GM12878 (cell line): Measurements from ENCODE around the gene GFM1. TPM values are rescaled to one million over a fixed set of nuclear protein-coding genes. Genes with fewer than 3 reads are reported as not detected.

Source experiments
- ATAC-seq: fragments of 200-7000 bp; cut with Tn5 transposase; 3 replicates; pipeline ENCODE4 v1.9.1; 2020; ENCODE audit warnings: mild to moderate bottlenecking, moderate library complexity
- BruUV-seq: library from RNA; stranded (reverse); fragments of 400-500 nt; replicated peaks from 2 replicates; lab custom pipeline; 2021; lab: Mats Ljungman, UMichigan
- CTCF ChIA-PET: fragments of 300-600 bp; sonication (Branson Sonifier 250); formaldehyde crosslinking; extraction: SDS; loops from one replicate; lab custom pipeline; 2021; ENCODE audit warnings: inconsistent platforms; lab: Yijun Ruan, JAX
- POLR2A ChIA-PET: fragments of 350-600 bp; formaldehyde crosslinking; extraction: SDS; loops from one replicate; lab custom pipeline; 2021; ENCODE audit warnings: inconsistent platforms; lab: Charles Lee
- RAD21 ChIA-PET: fragments of 300-600 bp; sonication (Branson Sonifier 250); formaldehyde crosslinking; loops from one replicate; lab custom pipeline; 2023; ENCODE audit warnings: antibody characterized with exemption; ENCODE audit not compliant: unreplicated experiment; lab: Charles Lee
- SMC1A ChIA-PET: fragments of 300-600 bp; sonication (Branson Sonifier 250); formaldehyde crosslinking; loops from one replicate; lab custom pipeline; 2023; ENCODE audit not compliant: unreplicated experiment, uncharacterized antibody; lab: Charles Lee
- DNase-seq: peaks from one replicate; pipeline ENCODE4 v3.0.0-alpha.2; 2011; ENCODE audit warnings: low read depth, low spot score
- FAIRE-seq: peaks from 3 replicates; lab custom pipeline; 2011; peaks lifted over from hg19 to GRCh38; lab: Jason Lieb, UNC
- H2AFZ ChIP-seq: 2 replicates; pipeline ENCODE4 v1.6.0; 2011; ENCODE audit warnings: low read depth, low read length, control low read depth; ENCODE audit not compliant: control insufficient read depth
- H3K27ac ChIP-seq: 2 replicates; pipeline ENCODE4 v1.5.1; 2011; ENCODE audit warnings: control low read depth; ENCODE audit not compliant: control insufficient read depth, insufficient read depth
- H3K27me3 ChIP-seq, 2 experiments: replicated peaks in 1 of 2; 2 replicates each; pipeline versions ENCODE4 v1.6.0 to v1.6.1; 2011; ENCODE audit warnings: low read length in 1 of 2; ENCODE audit not compliant: control insufficient read depth in 2 of 2, insufficient read depth in 2 of 2
- H3K36me3 ChIP-seq, 2 experiments: 2 replicates each; pipeline ENCODE4 v1.5.1; 2011; ENCODE audit warnings: low read length in 1 of 2; ENCODE audit not compliant: control insufficient read depth in 2 of 2, insufficient read depth in 2 of 2
- H3K4me1 ChIP-seq: 2 replicates; pipeline ENCODE4 v1.6.1; 2011; ENCODE audit warnings: mild to moderate bottlenecking, low read length, moderate library complexity, mixed read lengths; ENCODE audit not compliant: control insufficient read depth, insufficient read depth
- H3K4me2 ChIP-seq: 2 replicates; pipeline ENCODE4 v1.6.0; 2011; ENCODE audit warnings: control low read depth; ENCODE audit not compliant: control insufficient read depth, insufficient read depth
- H3K4me3 ChIP-seq: fragments of 200-600 bp; sonication (generic); 2 replicates; pipeline ENCODE4 v1.5.1; 2016
- H3K79me2 ChIP-seq: 2 replicates; pipeline ENCODE4 v1.6.0; 2011; ENCODE audit warnings: low read length; ENCODE audit not compliant: control insufficient read depth, insufficient read depth
- H3K9ac ChIP-seq: 2 replicates; pipeline ENCODE4 v1.8.0; 2011; ENCODE audit warnings: low read length, control low read depth, mixed read lengths; ENCODE audit not compliant: control insufficient read depth, insufficient read depth
- H3K9me3 ChIP-seq: replicated peaks from 3 replicates; pipeline ENCODE4 v1.5.1; 2011; ENCODE audit warnings: mild to moderate bottlenecking, low read length; ENCODE audit not compliant: control insufficient read depth, insufficient read depth
- H4K20me1 ChIP-seq: 2 replicates; pipeline ENCODE4 v1.6.0; 2011; ENCODE audit not compliant: control insufficient read depth, insufficient read depth
- CHD4 ChIP-seq: fragments of 200-600 bp; sonication (generic); IDR thresholded peaks from 2 replicates; pipeline ENCODE4 v1.6.1; 2016; ENCODE audit warnings: mild to moderate bottlenecking
- FOXK2 ChIP-seq: fragments of 450-650 bp; IDR thresholded peaks from 2 replicates; pipeline ENCODE4 v1.6.1; 2017; ENCODE audit warnings: mild to moderate bottlenecking, moderate library complexity
- JUND ChIP-seq: IDR thresholded peaks from 2 replicates; pipeline ENCODE4 v1.6.1; 2012; ENCODE audit warnings: low read depth, mild to moderate bottlenecking, low read length, improper control_type of control experiment, moderate library complexity
- RAD21 ChIP-seq: IDR thresholded peaks from 2 replicates; pipeline ENCODE4 v1.6.1; 2011; ENCODE audit warnings: mild to moderate bottlenecking, low read depth, low read length, moderate library complexity; ENCODE audit not compliant: insufficient read depth
- SIN3A ChIP-seq: IDR thresholded peaks from 2 replicates; pipeline ENCODE4 v1.6.1; 2012; ENCODE audit warnings: low read depth, low read length, improper control_type of control experiment
- SMC3 ChIP-seq: IDR thresholded peaks from 2 replicates; pipeline ENCODE4 v1.6.1; 2011; ENCODE audit warnings: low read length, improper control_type of control experiment, borderline replicate concordance
- STAT3 ChIP-seq: IDR thresholded peaks from 2 replicates; pipeline ENCODE4 v1.6.1; 2011; ENCODE audit warnings: low read depth, low read length, improper control_type of control experiment
- YY1 ChIP-seq: IDR thresholded peaks from 2 replicates; pipeline ENCODE4 v1.6.1; 2011; ENCODE audit warnings: low read depth, mild to moderate bottlenecking, low read length
- WGBS: methylation state at CpG from one replicate; pipeline ENCODE4 v1.1.6; 2016; ENCODE audit warnings: low lambda C conversion rate; ENCODE audit not compliant: insufficient replicate concordance, insufficient coverage; ENCODE audit errors: missing lambda C conversion rate; 5-methylcytosine and 5-hydroxymethylcytosine counted together
- in situ Hi-C: fragments of 300-500 bp; cut with MboI; formaldehyde crosslinking; loops from 9 replicates; pipeline ENCODE4 v1.14.3; 2018; ENCODE audit warnings: mixed read lengths
- intact Hi-C: fragments of 100-400 bp; cut with micrococcal nuclease; formaldehyde crosslinking; loops from one replicate; pipeline ENCODE4 v1.14.2; 2022; ENCODE audit not compliant: unreplicated experiment
- polyA plus RNA-seq, 11 experiments: library from polyadenylated mRNA; depleted of rRNA in 4 of 11; unstranded in 6 of 11; stranded (reverse) in 5 of 11; fragments of >200 nt; fragmentation: Nextera tagmentation in 4 of 11; fragmentation: Illumina TruSeq in 1 of 11; extraction: Ambion mirVana in 4 of 11; extraction: Trizol in 1 of 11; gene quantifications; 1 replicate in 1 of 11; 2 replicates in 10 of 11; pipeline versions ENCODE4 v1.2.1 to v1.2.3, GENCODE V29; 2011 to 2016; ENCODE audit warnings: inconsistent platforms in 2 of 11, missing spikeins in 2 of 11, low read depth in 1 of 11
- total RNA-seq, 4 experiments: library from RNA; depleted of rRNA in 3 of 4; stranded (reverse); fragments of >200 nt in 3 of 4; fragmentation: Illumina TruSeq in 1 of 4; extraction: Trizol in 1 of 4; gene quantifications; 2 replicates each; pipeline versions ENCODE4 v1.2.1 to v1.2.3, GENCODE V29; 2013 to 2021
- TF ChIP-seq, protein P1 (sequence below): IDR thresholded peaks from 2 replicates; pipeline ENCODE4 v1.6.1; 2012; ENCODE audit warnings: low read depth, low read length, improper control_type of control experiment
- TF ChIP-seq, protein P2 (sequence below): fragments of 450-650 bp; IDR thresholded peaks from 2 replicates; pipeline ENCODE4 v1.6.1; 2017; ENCODE audit warnings: antibody characterized with exemption, mild to moderate bottlenecking, moderate library complexity
- TF ChIP-seq, protein P3 (sequence below), 3 experiments: IDR thresholded peaks in 2 of 3; conservative IDR thresholded peaks in 1 of 3; 2 replicates each; pipeline ENCODE4 v1.5.1; 2011; ENCODE audit warnings: low read depth in 3 of 3, low read length in 3 of 3, mild to moderate bottlenecking in 3 of 3, control low read depth in 2 of 3, moderate library complexity in 2 of 3, inconsistent platforms in 1 of 3, mixed read lengths in 1 of 3; ENCODE audit not compliant: control insufficient read depth in 2 of 3, insufficient read depth in 1 of 3; ENCODE audit errors: extremely low read depth in 1 of 3

Gene GFM1
- total and polyA plus RNA-seq, 10 of the 15 experiments (the other 5 are each of a cell fraction or from before 2014, with no cell fraction given): 36.9 to 87.2 (median 57.3) TPM

DNA sequence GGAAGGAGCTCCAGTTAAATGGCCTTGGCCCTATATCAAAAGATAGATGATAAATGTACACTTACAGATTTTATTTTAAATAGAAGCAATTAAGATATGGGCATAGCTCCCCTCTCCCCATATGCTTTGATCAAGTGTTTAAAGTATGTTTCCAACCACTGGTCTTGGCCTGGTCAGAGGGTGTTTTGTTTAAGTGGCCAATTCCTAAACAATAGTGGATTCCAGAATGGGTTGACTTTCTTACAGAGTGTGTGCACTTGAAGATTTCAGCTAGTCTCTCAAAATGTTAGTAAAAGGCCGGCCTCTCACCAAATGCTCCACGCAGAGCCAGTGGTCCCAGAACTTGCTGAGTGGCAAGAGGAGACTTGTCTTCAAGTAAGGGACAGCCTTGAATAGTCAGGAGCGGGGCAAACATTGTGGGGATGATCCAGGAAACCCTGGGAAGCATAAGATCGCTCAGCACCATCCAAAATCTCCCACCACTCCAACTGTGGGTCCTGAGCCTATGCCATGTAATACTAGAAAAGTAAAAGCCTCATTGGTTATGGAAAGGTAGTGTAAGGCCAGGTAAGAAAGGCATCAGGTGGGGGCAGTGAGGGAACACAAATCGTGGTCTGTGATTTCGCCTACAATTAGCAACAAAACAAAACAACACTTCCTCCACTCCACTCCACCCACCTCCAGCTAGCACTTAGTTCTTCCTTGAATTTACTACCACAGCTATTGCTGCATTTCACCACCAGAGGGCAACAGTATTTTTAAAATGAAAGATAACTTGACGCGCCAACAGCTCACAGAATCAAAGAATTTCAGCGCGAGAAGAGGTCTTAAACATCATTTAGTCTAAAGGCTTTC lies 83.1 kb downstream of the GFM1 start:
- Histone ChIP-seq H3K4me1 (peaks cover 5% of the 10 kb centered on the region), H3K4me3 (no peak overlapping the region), H4K20me1 (no peaks in the 10 kb centered on the region), H3K36me3 (no peaks in the 10 kb centered on the region), H3K9ac (no peak overlapping the region), H3K9me3 (no peaks in the 10 kb centered on the region), H3K27me3 (no peaks in the 10 kb centered on the region), H3K79me2 (no peaks in the 10 kb centered on the region), H3K4me2 (peak overlapping the region; percentile 53), H3K27ac (no peak overlapping the region), H2AFZ (peak overlapping the region; percentile 64)
- ChIA-PET CTCF (interaction anchor here (0.8 to 6.2 kb wide), 56 partner anchors 9 to 1278 kb away, joined by 3 to 159 read pairs (median 4); partner anchors contain the start of genes LXN and MFSD1), POLR2A (no interaction called here), SMC1A (interaction anchor here (0.6 to 5.1 kb wide), 14 partner anchors 13 to 188 kb away, joined by 3 to 59 read pairs (median 4); no protein-coding TSS in a partner anchor), RAD21 (interaction anchor here (0.8 to 4.5 kb wide), 6 partner anchors 16 to 74 kb away, joined by 3 to 78 read pairs (median 4); partner anchors contain the start of gene MFSD1)
- ATAC-seq: peak; percentile 75
- in situ Hi-C loops (no loop called here), intact Hi-C loops (loop anchor here (1.0 kb wide), 1 partner anchor 64 kb away; no protein-coding TSS in a partner anchor)
- BruUV-seq: no TSS peak
- WGBS: 34% methylated on average over 10 of the region's 10 CpGs
- TF ChIP-seq, protein P1, sequence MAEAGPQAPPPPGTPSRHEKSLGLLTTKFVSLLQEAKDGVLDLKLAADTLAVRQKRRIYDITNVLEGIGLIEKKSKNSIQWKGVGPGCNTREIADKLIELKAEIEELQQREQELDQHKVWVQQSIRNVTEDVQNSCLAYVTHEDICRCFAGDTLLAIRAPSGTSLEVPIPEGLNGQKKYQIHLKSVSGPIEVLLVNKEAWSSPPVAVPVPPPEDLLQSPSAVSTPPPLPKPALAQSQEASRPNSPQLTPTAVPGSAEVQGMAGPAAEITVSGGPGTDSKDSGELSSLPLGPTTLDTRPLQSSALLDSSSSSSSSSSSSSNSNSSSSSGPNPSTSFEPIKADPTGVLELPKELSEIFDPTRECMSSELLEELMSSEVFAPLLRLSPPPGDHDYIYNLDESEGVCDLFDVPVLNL: no peak
- TF ChIP-seq JUND (no peak), STAT3 (no peak), FOXK2 (no peak), SIN3A (no peak), CHD4 (no peak), RAD21 (peak; percentile 74), SMC3 (peak; percentile 76; the same call in 1 of the 2 replicates), YY1 (0 out of 2 replicates have a peak, but pooled peaks have one; percentile 36)
- TF ChIP-seq, protein P2, sequence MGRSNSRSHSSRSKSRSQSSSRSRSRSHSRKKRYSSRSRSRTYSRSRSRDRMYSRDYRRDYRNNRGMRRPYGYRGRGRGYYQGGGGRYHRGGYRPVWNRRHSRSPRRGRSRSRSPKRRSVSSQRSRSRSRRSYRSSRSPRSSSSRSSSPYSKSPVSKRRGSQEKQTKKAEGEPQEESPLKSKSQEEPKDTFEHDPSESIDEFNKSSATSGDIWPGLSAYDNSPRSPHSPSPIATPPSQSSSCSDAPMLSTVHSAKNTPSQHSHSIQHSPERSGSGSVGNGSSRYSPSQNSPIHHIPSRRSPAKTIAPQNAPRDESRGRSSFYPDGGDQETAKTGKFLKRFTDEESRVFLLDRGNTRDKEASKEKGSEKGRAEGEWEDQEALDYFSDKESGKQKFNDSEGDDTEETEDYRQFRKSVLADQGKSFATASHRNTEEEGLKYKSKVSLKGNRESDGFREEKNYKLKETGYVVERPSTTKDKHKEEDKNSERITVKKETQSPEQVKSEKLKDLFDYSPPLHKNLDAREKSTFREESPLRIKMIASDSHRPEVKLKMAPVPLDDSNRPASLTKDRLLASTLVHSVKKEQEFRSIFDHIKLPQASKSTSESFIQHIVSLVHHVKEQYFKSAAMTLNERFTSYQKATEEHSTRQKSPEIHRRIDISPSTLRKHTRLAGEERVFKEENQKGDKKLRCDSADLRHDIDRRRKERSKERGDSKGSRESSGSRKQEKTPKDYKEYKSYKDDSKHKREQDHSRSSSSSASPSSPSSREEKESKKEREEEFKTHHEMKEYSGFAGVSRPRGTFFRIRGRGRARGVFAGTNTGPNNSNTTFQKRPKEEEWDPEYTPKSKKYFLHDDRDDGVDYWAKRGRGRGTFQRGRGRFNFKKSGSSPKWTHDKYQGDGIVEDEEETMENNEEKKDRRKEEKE: no peak
- TF ChIP-seq, protein P3, sequence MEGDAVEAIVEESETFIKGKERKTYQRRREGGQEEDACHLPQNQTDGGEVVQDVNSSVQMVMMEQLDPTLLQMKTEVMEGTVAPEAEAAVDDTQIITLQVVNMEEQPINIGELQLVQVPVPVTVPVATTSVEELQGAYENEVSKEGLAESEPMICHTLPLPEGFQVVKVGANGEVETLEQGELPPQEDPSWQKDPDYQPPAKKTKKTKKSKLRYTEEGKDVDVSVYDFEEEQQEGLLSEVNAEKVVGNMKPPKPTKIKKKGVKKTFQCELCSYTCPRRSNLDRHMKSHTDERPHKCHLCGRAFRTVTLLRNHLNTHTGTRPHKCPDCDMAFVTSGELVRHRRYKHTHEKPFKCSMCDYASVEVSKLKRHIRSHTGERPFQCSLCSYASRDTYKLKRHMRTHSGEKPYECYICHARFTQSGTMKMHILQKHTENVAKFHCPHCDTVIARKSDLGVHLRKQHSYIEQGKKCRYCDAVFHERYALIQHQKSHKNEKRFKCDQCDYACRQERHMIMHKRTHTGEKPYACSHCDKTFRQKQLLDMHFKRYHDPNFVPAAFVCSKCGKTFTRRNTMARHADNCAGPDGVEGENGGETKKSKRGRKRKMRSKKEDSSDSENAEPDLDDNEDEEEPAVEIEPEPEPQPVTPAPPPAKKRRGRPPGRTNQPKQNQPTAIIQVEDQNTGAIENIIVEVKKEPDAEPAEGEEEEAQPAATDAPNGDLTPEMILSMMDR (IDR thresholded peaks at IDR 0.05 in 2 of 3, conservative IDR thresholded peaks at IDR 0.05 in 1 of 3; ENCODE audit: control insufficient read depth in 2 of 3, extremely low read depth in 1 of 3, insufficient read depth in 1 of 3, low read depth in 3 of 3, low read length in 3 of 3): peak; percentile 67 to 90 (median 81)
- FAIRE-seq: peak; percentile 84
- peak; percentile 26 for DNase-seq
